KOPT-K1 (cell line): ENCODE data around the gene GUCY2F.

Experiments
- H3K27ac ChIP-seq: fragments of 200-600 bp; sonication (generic); 2 replicates; pipeline ENCODE4 v1.5.1; 2016; ENCODE audit warnings: antibody characterized with exemption, mild to moderate bottlenecking, low read depth, low read length; ENCODE audit not compliant: poor library complexity, severe bottlenecking
- H3K36me3 ChIP-seq: fragments of 200-600 bp; sonication (generic); 2 replicates; pipeline ENCODE4 v1.5.1; 2017; ENCODE audit warnings: antibody characterized with exemption, mild to moderate bottlenecking, low read length, moderate library complexity; ENCODE audit not compliant: insufficient read depth
- H3K9me3 ChIP-seq: fragments of 200-600 bp; sonication (generic); 2 replicates; pipeline ENCODE4 v1.5.1; 2017; ENCODE audit warnings: antibody characterized with exemption, low read length, mild to moderate bottlenecking; ENCODE audit not compliant: insufficient read depth, poor library complexity, severe bottlenecking

The GUCY2F gene

DNA sequence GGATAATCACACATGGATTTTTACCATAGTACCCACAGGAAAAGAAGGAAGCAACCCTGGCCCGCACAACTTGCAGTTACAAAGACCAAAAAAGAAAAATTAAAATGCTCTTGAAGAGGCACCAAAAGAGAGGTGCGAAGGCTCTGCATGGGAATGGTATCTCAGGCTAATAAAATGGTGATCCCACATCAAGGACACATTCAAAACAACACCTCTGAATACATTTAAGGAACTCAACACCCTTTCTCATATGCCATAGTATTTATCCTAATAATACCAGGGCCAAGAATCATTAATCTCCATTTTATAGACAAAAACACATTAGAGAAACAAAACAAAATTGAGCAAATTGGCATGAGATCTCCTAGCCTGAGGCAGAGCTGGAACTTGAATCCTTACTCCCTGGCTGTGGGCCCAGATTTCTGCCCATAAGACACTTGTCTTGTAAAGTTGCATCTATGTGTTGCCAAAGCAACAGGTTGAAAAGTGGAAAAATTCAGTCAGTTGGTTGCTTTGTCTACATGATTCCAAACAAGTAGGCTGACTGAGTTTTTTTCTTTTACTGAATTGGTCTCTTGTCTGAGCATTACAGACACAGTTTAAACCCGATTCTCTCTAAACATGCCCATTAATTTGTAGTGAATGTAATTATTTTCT lies 33.5 kb downstream of the GUCY2F start:
- Histone ChIP-seq H3K27ac (no peak overlapping the region), H3K9me3 (no peaks in the 10 kb centered on the region), H3K36me3 (no peaks in the 10 kb centered on the region)

DNA sequence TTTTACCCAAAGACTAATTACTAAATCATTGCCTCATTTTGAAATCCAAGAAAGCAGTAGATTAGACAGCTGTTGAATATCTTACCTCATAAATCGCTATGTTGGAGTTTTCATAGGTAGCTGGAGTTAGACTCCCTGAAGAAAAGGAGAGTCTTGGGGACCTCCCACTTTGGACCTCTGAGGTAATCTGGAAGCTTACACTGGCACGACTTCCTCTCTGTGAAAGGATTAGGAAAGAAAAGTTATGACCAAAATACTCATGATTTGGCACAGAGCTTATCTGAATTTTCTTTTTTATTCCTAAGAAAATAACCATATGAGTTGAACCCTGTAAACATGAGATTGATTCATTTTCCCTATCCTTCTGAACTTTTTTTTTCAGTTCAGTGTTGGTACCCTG lies 40.6 kb downstream of the GUCY2F start:
- Histone ChIP-seq H3K36me3 (no peaks in the 10 kb centered on the region), H3K27ac (no peak overlapping the region), H3K9me3 (no peaks in the 10 kb centered on the region)

GRCh38 chrX:109440475-109440874 lies 41.4 kb downstream of the GUCY2F start:
- H3K27ac ChIP-seq = no peak overlapping the region
- no peaks in the 10 kb centered on the region for H3K9me3 ChIP-seq
- H3K36me3 ChIP-seq = no peaks in the 10 kb centered on the region

DNA sequence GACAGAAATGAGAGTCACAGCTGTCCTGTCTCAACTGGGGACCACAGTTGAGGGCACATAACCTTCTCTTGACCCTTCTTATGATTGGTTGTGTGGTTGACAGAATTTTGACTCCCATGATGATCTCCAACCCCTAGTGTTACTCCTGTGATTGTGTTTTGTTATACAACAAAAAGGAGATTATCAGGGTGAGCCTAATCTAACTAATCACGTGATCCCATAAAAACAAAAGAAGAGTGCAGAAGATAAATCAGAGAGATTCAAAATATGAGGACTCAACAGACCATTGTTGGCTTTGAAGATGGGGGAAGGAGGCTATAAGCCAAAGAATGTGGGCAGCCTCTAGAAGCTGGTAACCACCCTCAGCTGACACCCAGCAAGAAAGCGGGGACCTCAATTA lies 72.7 kb downstream of the GUCY2F start:
- Histone ChIP-seq H3K9me3 (no peaks in the 10 kb centered on the region), H3K27ac (no peak overlapping the region)

GRCh38 chrX:109403922-109404321 lies 78.0 kb downstream of the GUCY2F start:
- Histone ChIP-seq H3K9me3 (no peaks in the 10 kb centered on the region), H3K36me3 (no peaks in the 10 kb centered on the region), H3K27ac (no peak overlapping the region)

More for the DNA sequence above, 72.7 kb downstream of the GUCY2F start:
- H3K36me3 ChIP-seq = no peaks in the 10 kb centered on the region

GRCh38 chrX:109399831-109400230 lies 82.1 kb downstream of the GUCY2F start:
- H3K27ac ChIP-seq = no peak overlapping the region
- no peaks in the 10 kb centered on the region for H3K36me3 ChIP-seq
- no peaks in the 10 kb centered on the region for H3K9me3 ChIP-seq

- no peaks in the 10 kb centered on the region for H3K36me3 ChIP-seq
- H3K27ac ChIP-seq = no peak overlapping the region
- no peaks in the 10 kb centered on the region for H3K9me3 ChIP-seq
Measured at GRCh38 chrX:109398833-109399232, 83.1 kb downstream of the GUCY2F start.

DNA sequence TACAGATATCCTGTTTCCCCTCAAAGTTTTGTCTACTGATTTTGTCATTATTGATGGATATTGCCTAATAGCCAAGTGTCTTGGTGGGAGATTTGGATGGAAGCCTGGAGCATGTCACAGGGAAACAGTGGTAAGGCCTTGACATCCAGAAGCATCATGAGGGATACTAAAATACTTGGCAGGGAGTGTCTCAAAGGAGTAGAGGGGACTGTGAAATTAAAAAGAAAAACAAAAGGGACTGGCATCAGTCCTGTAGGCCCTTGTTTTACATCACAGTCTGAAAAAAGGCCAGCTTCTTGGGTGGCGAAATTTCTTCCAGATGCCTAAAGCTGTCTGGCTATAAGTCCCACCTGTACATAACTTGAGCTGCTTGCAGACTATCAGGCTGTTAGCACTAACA lies 83.8 kb downstream of the GUCY2F start:
- Histone ChIP-seq H3K36me3 (no peaks in the 10 kb centered on the region), H3K9me3 (no peaks in the 10 kb centered on the region), H3K27ac (no peak overlapping the region)

GRCh38 chrX:109393859-109394258 lies 88.0 kb downstream of the GUCY2F start:
- H3K36me3 ChIP-seq = no peaks in the 10 kb centered on the region
- no peak overlapping the region for H3K27ac ChIP-seq
- H3K9me3 ChIP-seq = no peaks in the 10 kb centered on the region

DNA sequence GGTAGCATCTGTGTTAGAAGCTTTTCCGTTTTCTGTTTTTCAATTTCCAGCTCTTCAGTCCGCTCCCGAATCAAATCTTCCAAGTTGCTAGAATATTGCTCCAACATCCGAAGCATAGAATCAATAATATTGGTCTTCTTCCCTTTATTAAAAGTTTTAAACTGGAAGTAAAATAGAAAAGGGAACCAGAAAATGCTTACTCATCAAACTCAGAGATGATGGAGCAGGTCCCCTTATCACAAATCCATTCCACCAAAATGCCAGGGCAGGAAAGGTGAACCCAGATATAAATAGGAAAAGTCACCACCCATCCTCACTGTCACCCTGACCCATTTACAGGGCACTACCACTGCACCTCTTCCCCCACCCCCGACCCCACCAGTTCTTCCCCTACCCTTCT lies 89.0 kb downstream of the GUCY2F start:
- no peaks in the 10 kb centered on the region for H3K9me3 ChIP-seq
- no peak overlapping the region for H3K27ac ChIP-seq
- H3K36me3 ChIP-seq = no peaks in the 10 kb centered on the region

DNA sequence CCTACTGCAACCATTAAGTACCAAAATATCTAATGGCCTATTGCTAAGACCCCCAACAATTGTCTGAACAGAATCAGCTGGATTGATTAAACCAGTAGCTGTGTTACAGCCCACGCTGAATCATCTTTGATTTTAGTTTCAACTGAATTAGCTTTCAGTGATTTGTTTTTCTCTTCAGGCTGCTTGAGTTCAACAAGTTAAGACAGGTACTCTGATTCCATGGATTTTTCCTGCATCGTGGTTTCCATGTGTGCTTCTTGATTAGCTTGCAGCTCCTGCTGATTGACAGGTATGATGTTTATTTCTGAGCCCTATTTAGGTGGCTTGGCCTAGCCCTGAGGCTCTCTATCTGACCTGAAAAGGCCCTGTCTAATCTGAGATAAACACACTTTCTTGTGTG lies 91.3 kb downstream of the GUCY2F start:
- no peaks in the 10 kb centered on the region for H3K36me3 ChIP-seq
- H3K9me3 ChIP-seq = no peaks in the 10 kb centered on the region

DNA sequence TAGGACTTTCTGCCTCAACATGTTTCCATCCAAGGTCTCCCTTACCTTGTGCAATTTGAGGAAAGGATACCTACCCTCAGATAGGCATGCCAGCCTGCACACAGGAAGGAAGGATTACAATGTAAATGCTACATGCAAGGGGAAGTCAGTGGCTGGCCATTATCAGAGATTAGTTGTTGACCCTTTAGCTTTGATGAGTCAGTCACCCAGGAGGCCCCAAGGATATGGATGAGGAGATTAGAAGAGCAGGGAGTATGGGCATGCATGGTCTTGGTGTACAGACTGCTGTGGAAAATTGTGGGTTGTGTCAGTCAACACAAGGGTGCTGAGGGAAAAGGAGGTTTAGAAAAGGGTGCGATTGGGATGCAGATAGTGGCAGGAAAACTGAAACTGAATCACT lies 92.0 kb downstream of the GUCY2F start:
- H3K27ac ChIP-seq = no peak overlapping the region
- H3K36me3 ChIP-seq = no peaks in the 10 kb centered on the region
- H3K9me3 ChIP-seq = no peaks in the 10 kb centered on the region

More for the DNA sequence above, 91.3 kb downstream of the GUCY2F start:
- no peak overlapping the region for H3K27ac ChIP-seq

GRCh38 chrX:109384699-109385098 lies 97.2 kb downstream of the GUCY2F start:
- Histone ChIP-seq H3K9me3 (no peaks in the 10 kb centered on the region), H3K27ac (no peak overlapping the region), H3K36me3 (no peaks in the 10 kb centered on the region)

- Histone ChIP-seq H3K27ac (no peak overlapping the region), H3K36me3 (no peaks in the 10 kb centered on the region), H3K9me3 (no peaks in the 10 kb centered on the region)
Measured at GRCh38 chrX:109382332-109382731, 99.6 kb downstream of the GUCY2F start.

GRCh38 chrX:109378281-109378680 lies 103.6 kb downstream of the GUCY2F start:
- no peaks in the 10 kb centered on the region for H3K9me3 ChIP-seq
- H3K27ac ChIP-seq = no peak overlapping the region
- H3K36me3 ChIP-seq = no peaks in the 10 kb centered on the region

GRCh38 chrX:109374262-109374960 lies 107.5 kb downstream of the GUCY2F start:
- Histone ChIP-seq H3K36me3 (no peaks in the 10 kb centered on the region), H3K27ac (no peak overlapping the region), H3K9me3 (no peaks in the 10 kb centered on the region)
